Heart right ventricle (tissue), 16 donors: Measurements from ENCODE around the gene IL12RB1. TPM values are rescaled to one million over a fixed set of nuclear protein-coding genes. Genes with fewer than 3 reads are reported as not detected.
A peak's percentile ranks its signal among the peaks of the same experiment; 100 is the strongest.
"Not testable (repeated sequence)": the region's sequence is repeated elsewhere in the genome, so short reads cannot be mapped to it uniquely, and the experiment has no call there.

Source experiments
- ATAC-seq, 8 donors: fragments of 200-7000 bp; cut with Tn5 transposase; one replicate each; pipeline ENCODE4 v1.9.1; 2020; ENCODE audit warnings: mild to moderate bottlenecking in 8 of 8, moderate library complexity in 8 of 8, moderate number of reproducible peaks in 1 of 8
- DNase-seq, 2 donors: peaks; one replicate each; pipeline ENCODE4 v3.0.0-alpha.2; 2020
- H3K27ac ChIP-seq, 10 donors: fragments of 200-600 bp; sonication (generic) in 2 of 10; one replicate each; pipeline versions ENCODE4 v1.5.0 to v1.8.0; 2020 to 2022; ENCODE audit warnings: mild to moderate bottlenecking in 3 of 10
- H3K27me3 ChIP-seq, 7 donors: fragments of 200-600 bp; one replicate each; pipeline ENCODE4 v1.8.0; 2021 to 2022; ENCODE audit warnings: mild to moderate bottlenecking in 2 of 7
- H3K36me3 ChIP-seq, 9 donors: fragments of 200-600 bp; sonication (generic) in 1 of 9; one replicate each; pipeline versions ENCODE4 v1.5.0 to v1.8.0; 2020 to 2022; ENCODE audit warnings: mild to moderate bottlenecking in 2 of 9
- H3K4me1 ChIP-seq, 9 donors: fragments of 200-600 bp; sonication (generic) in 1 of 9; one replicate each; pipeline versions ENCODE4 v1.5.0 to v1.8.0; 2020 to 2022; ENCODE audit warnings: mild to moderate bottlenecking in 4 of 9
- H3K4me3 ChIP-seq, 10 donors: fragments of 200-600 bp; sonication (generic) in 2 of 10; one replicate each; pipeline versions ENCODE4 v1.5.0 to v1.8.0; 2020 to 2022; ENCODE audit warnings: mild to moderate bottlenecking in 7 of 10, moderate library complexity in 2 of 10
- H3K9me3 ChIP-seq, 11 donors: fragments of 200-600 bp in 10 of 11; sonication (generic) in 2 of 11; one replicate each; pipeline versions ENCODE4 v1.5.0 to v1.8.0; 2013 to 2022; ENCODE audit warnings: mild to moderate bottlenecking in 2 of 11, control low read depth in 1 of 11, moderate library complexity in 1 of 11
- CTCF ChIP-seq, 9 donors: fragments of 200-600 bp; sonication (generic) in 2 of 9; IDR thresholded peaks; one replicate each; pipeline versions ENCODE4 v1.5.0 to v1.8.0; 2021 to 2022; ENCODE audit warnings: antibody characterized with exemption in 9 of 9, mild to moderate bottlenecking in 5 of 9, moderate library complexity in 1 of 9
- WGBS, 2 donors: extraction: QIAGEN DNeasy Blood & Tissue Kit; methylation state at CpG; one replicate each; pipeline ENCODE4 v1.1.7; 2013; ENCODE audit warnings: inconsistent platforms in 1 of 2; 5-methylcytosine and 5-hydroxymethylcytosine counted together
- intact Hi-C, 10 donors: fragments of 100-400 bp; cut with DNase I; formaldehyde crosslinking; loops; one replicate each; pipeline versions ENCODE4 v1.11.1 to v1.14.2; 2022
- polyA plus RNA-seq, 2 donors: library from polyadenylated mRNA; stranded (reverse); fragments of 200-250 nt; gene quantifications; one replicate each; pipeline ENCODE4 v1.2.3, GENCODE V29; 2013
- total RNA-seq, 10 donors: library from RNA; stranded (reverse); fragmentation: NEBNext Ultra II Directional in 3 of 10; extraction: Animal tissue kit (Norgen Biotek cat#: 25700) in 3 of 10; gene quantifications; one replicate each; pipeline versions ENCODE4 v1.2.1 to v1.2.4, GENCODE V29; 2021 to 2023
- donor health status: Arrhythmogenic right ventricular cardiomyopathy.
- donor health status: ischemic (EF 13 %, LVEDD 7.1; RV severe dilation, severe dysfunction).
- donor health status: healthy with polysubstance abuse.
- donor health status: DM: no; HTN: yes; CAD: no.
- donor health status: DM: no; HTN: no; CAD: no.
- donor health status: ischemic (EF 25% LVEDD 6.9; RV normal size, moderate dysfunction).
- donor health status: ischemic (EF 25% LVEDD 5.7; RV mildly dilated, moderate dysfunction).
- donor health status: healthy.
- donor health status: DM: yes; HTN: yes; CAD: no.
- donor health status: Ischemic cardiomyopathy.
- donor health status: ischemic (EF 35%, LVEDD 5.7; RV mildly dilated, moderate dysfunction).
- donor health status: nonischemic (EF 11% LVEDD 7.7; RV severe dilation, severe dysfunction).
- donor health status: DM: yes; HTN: yes; CAD: no.
- donor health status: PGD.
- donor health status: ischemic (EF 29% LVEDD 5.4; RV normal size, mild dysfunction).
- donor health status: nonischemic (EF 23%, LVEDD 6.1; RV moderate dilation, normal function).

IL12RB1 gene
- total and polyA plus RNA-seq, 12 donors, result 0.24 to 5.4 (median 0.44) TPM

GRCh38 chr19:18041054-18041453 is 45.7 kb downstream of the IL12RB1 start:
- H3K36me3 ChIP-seq, result no peaks in the 10 kb centered on the region
- WGBS, 2 donors, result 95 to 98% methylated on average over 2 of the region's 2 CpGs
- ATAC-seq (no peak), DNase-seq (no peak)
- intact Hi-C loops, result no loop called here
- peaks cover 0 to 11% (median 0%) of the 10 kb centered on the region in 11 donors for H3K9me3 ChIP-seq
- peaks cover 0 to 18% (median 16%) of the 10 kb centered on the region in 9 donors for H3K4me1 ChIP-seq
- TF ChIP-seq CTCF (IDR thresholded peaks at IDR 0.05), result no peak
- no peak overlapping the region for H3K4me3 ChIP-seq
- no peak overlapping the region for H3K27ac ChIP-seq
- no peaks in the 10 kb centered on the region for H3K27me3 ChIP-seq

GRCh38 chr19:18032102-18032501 is 54.6 kb downstream of the IL12RB1 start:
- intact Hi-C loops, H3K27me3 ChIP-seq, DNase-seq, H3K9me3 ChIP-seq, H3K36me3 ChIP-seq, H3K4me3 ChIP-seq, H3K27ac ChIP-seq: not testable (repeated sequence)
- ATAC-seq, result peak in 4 of 8 donors; percentile 13 to 63 (median 48)
- 53 to 63% methylated on average over 2 of the region's 2 CpGs for WGBS, 2 donors
- peaks cover 0 to 27% (median 9%) of the 10 kb centered on the region in 9 donors for H3K4me1 ChIP-seq

- Histone ChIP-seq H3K4me1 (peaks cover 0 to 27% (median 9%) of the 10 kb centered on the region in 9 donors), H3K27ac (peak overlapping the region in 2 of 10 donors; percentile 9 to 31)
- H3K27me3 ChIP-seq, H3K36me3 ChIP-seq, H3K9me3 ChIP-seq, H3K4me3 ChIP-seq, DNase-seq, intact Hi-C loops: not testable (repeated sequence)
- WGBS, 2 donors, result 87 to 88% methylated on average over 5 of the region's 5 CpGs
- peak in 5 of 8 donors; percentile 35 to 63 (median 46) for ATAC-seq
Observed at GRCh38 chr19:18031401-18031800, 55.3 kb downstream of the IL12RB1 start.

GRCh38 chr19:18029617-18030338 is 57.0 kb downstream of the IL12RB1 start:
- ATAC-seq (peak in 7 of 8 donors; percentile 11 to 81 (median 46)), DNase-seq (no peak)
- WGBS, 2 donors, result 55 to 62% methylated on average over 8 of the region's 8 CpGs
- Histone ChIP-seq H3K36me3 (no peaks in the 10 kb centered on the region), H3K4me1 (peaks cover 0 to 24% (median 10%) of the 10 kb centered on the region in 9 donors), H3K4me3 (no peak overlapping the region), H3K9me3 (no peaks in the 10 kb centered on the region), H3K27me3 (no peaks in the 10 kb centered on the region), H3K27ac (peak overlapping the region in 2 of 10 donors; percentile 16 to 31)
- intact Hi-C loops, result no loop called here
- TF ChIP-seq CTCF (IDR thresholded peaks at IDR 0.05), result no peak

GRCh38 chr19:18027151-18027550 is 59.6 kb downstream of the IL12RB1 start:
- WGBS, 2 donors, result 90% methylated on average over 4 of the region's 4 CpGs
- no peak for TF ChIP-seq CTCF (IDR thresholded peaks at IDR 0.05)
- intact Hi-C loops, result no loop called here
- no peak overlapping the region for H3K27ac ChIP-seq
- H3K4me1 ChIP-seq, result peaks cover 20 to 46% (median 31%) of the 10 kb centered on the region in 9 donors
- H3K36me3 ChIP-seq, result no peaks in the 10 kb centered on the region
- H3K27me3 ChIP-seq, result no peaks in the 10 kb centered on the region
- no peak for DNase-seq
- ATAC-seq, result no peak
- no peak overlapping the region for H3K4me3 ChIP-seq
- no peaks in the 10 kb centered on the region for H3K9me3 ChIP-seq
